Left lung (tissue), 10 donors: ENCODE results near the gene AICDA. TPM values are rescaled to one million over a fixed set of nuclear protein-coding genes. Genes with fewer than 3 reads are reported as not detected.
A peak's percentile ranks its signal among the peaks of the same experiment; 100 is the strongest.
"Not testable (repeated sequence)": the region's sequence is repeated elsewhere in the genome, so short reads cannot be mapped to it uniquely, and the experiment has no call there.

Source experiments
- ATAC-seq: fragments of 200-7000 bp; cut with Tn5 transposase; one replicate; pipeline ENCODE4 v1.9.1; 2020; ENCODE audit warnings: moderate library complexity
- DNase-seq, 4 donors: peaks; one replicate each; pipeline ENCODE4 v3.0.0-alpha.2; 2013 to 2020
- H3K27ac ChIP-seq, 2 donors: fragments of 200-600 bp; sonication (generic) in 1 of 2; one replicate each; pipeline versions ENCODE4 v1.5.0 to v1.8.0; 2020 to 2021
- H3K27me3 ChIP-seq, 2 donors: fragments of 200-600 bp; sonication (generic) in 1 of 2; one replicate each; pipeline versions ENCODE4 v1.5.0 to v1.8.0; 2020 to 2021
- H3K36me3 ChIP-seq, 2 donors: fragments of 200-600 bp; sonication (generic) in 1 of 2; one replicate each; pipeline versions ENCODE4 v1.5.0 to v1.8.0; 2020 to 2021
- H3K4me1 ChIP-seq, 2 donors: fragments of 200-600 bp; one replicate each; pipeline ENCODE4 v1.8.0; 2021
- H3K4me3 ChIP-seq, 2 donors: fragments of 200-600 bp; sonication (generic) in 1 of 2; one replicate each; pipeline versions ENCODE4 v1.5.0 to v1.8.0; 2020 to 2021; ENCODE audit warnings: mild to moderate bottlenecking in 1 of 2
- H3K9me3 ChIP-seq, 2 donors: fragments of 200-600 bp; sonication (generic) in 1 of 2; one replicate each; pipeline versions ENCODE4 v1.5.0 to v1.8.0; 2020 to 2021
- intact Hi-C, 2 donors: fragments of 100-400 bp; cut with DNase I; formaldehyde crosslinking; loops; one replicate each; pipeline versions ENCODE4 v1.11.2 to v1.14.2; 2022
- polyA plus RNA-seq, 6 donors: library from polyadenylated mRNA; unstranded; fragments of 120-200 nt; gene quantifications; one replicate each; pipeline ENCODE4 v1.2.1, GENCODE V29; 2013; ENCODE audit not compliant: insufficient read length in 6 of 6
- total RNA-seq, 2 donors: library from RNA; stranded (reverse); fragmentation: NEBNext Ultra II Directional; extraction: Animal tissue kit (Norgen Biotek cat#: 25700); gene quantifications; one replicate each; pipeline ENCODE4 v1.2.1, GENCODE V29; 2021
- TF ChIP-seq, protein P1 (sequence below), 2 donors: fragments of 200-600 bp; sonication (generic) in 1 of 2; IDR thresholded peaks; one replicate each; pipeline versions ENCODE4 v1.5.0 to v1.8.0; 2021; ENCODE audit warnings: antibody characterized with exemption in 2 of 2
- donor health status: DM: no; HTN: yes; CAD: no.
- donor health status: DM: no; HTN: no; CAD: no.

Gene AICDA
- total and polyA plus RNA-seq, 8 donors, result 0.04 to 0.24 (median 0.15) TPM; not detected in 3

GRCh38 chr12:8584004-8584403, 28.7 kb downstream of the AICDA start:
- H3K27ac ChIP-seq, result no peak overlapping the region

DNA sequence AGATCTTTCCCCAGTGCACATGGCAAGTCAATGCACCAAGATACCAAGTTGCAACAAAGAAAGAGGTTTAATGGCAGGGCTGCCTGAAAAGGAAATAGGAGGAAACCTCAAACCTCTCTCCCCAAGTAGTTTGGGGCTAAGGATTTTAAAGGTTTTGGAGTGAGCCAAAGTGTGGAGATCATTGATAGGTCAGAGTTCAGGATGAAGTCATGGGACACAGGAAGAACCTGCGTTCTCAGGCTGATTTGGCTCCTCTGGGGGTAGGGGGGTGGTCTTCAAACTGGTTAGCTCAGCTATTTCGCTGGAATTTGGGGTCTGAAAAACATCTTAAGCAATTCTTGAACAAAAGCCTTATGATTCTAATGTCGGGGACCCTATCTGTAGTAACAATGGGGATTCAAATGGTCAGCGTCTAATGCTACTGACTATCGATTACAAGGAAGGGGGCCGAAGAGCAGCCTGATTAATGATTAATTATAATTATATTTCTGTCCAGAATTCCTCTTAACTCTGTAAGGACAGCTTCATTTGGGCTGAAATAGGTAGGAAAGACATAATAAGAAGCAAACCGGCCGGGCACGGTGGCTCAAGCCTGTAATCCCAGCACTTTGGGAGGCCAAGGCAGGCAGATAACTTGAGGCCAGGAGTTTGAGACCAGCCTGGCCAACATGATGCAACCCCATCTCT, 31.4 kb downstream of the AICDA start:
- Histone ChIP-seq H3K4me3 (no peak overlapping the region), H3K27me3 (no peaks in the 10 kb centered on the region), H3K36me3 (no peaks in the 10 kb centered on the region), H3K27ac (no peak overlapping the region), H3K9me3 (no peaks in the 10 kb centered on the region), H3K4me1 (no peaks in the 10 kb centered on the region)
- intact Hi-C loops, result no loop called here
- no peak for ATAC-seq
- DNase-seq, result no peak
- TF ChIP-seq, protein P1, sequence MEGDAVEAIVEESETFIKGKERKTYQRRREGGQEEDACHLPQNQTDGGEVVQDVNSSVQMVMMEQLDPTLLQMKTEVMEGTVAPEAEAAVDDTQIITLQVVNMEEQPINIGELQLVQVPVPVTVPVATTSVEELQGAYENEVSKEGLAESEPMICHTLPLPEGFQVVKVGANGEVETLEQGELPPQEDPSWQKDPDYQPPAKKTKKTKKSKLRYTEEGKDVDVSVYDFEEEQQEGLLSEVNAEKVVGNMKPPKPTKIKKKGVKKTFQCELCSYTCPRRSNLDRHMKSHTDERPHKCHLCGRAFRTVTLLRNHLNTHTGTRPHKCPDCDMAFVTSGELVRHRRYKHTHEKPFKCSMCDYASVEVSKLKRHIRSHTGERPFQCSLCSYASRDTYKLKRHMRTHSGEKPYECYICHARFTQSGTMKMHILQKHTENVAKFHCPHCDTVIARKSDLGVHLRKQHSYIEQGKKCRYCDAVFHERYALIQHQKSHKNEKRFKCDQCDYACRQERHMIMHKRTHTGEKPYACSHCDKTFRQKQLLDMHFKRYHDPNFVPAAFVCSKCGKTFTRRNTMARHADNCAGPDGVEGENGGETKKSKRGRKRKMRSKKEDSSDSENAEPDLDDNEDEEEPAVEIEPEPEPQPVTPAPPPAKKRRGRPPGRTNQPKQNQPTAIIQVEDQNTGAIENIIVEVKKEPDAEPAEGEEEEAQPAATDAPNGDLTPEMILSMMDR (IDR thresholded peaks at IDR 0.05), result no peak

More at GRCh38 chr12:8584004-8584403, 28.7 kb downstream of the AICDA start:
- H3K27me3 ChIP-seq, result no peaks in the 10 kb centered on the region
- H3K4me1 ChIP-seq, result no peaks in the 10 kb centered on the region
- no peak overlapping the region for H3K4me3 ChIP-seq
- ATAC-seq (no peak), DNase-seq (no peak)
- no peaks in the 10 kb centered on the region for H3K36me3 ChIP-seq
- H3K9me3 ChIP-seq, result no peaks in the 10 kb centered on the region
- TF ChIP-seq, protein P1 (IDR thresholded peaks at IDR 0.05), result no peak
- intact Hi-C loops, result no loop called here

- TF ChIP-seq, protein P1 (IDR thresholded peaks at IDR 0.05), result no peak
- Histone ChIP-seq H3K36me3 (no peaks in the 10 kb centered on the region), H3K4me1 (peaks cover 0 to 5% of the 10 kb centered on the region in 2 donors), H3K27ac (no peak overlapping the region), H3K9me3 (no peaks in the 10 kb centered on the region), H3K4me3 (no peak overlapping the region), H3K27me3 (no peaks in the 10 kb centered on the region)
- intact Hi-C loops, result no loop called here
- DNase-seq, result no peak
- ATAC-seq, result no peak
Measured at GRCh38 chr12:8577879-8578278, 34.8 kb downstream of the AICDA start.

DNA sequence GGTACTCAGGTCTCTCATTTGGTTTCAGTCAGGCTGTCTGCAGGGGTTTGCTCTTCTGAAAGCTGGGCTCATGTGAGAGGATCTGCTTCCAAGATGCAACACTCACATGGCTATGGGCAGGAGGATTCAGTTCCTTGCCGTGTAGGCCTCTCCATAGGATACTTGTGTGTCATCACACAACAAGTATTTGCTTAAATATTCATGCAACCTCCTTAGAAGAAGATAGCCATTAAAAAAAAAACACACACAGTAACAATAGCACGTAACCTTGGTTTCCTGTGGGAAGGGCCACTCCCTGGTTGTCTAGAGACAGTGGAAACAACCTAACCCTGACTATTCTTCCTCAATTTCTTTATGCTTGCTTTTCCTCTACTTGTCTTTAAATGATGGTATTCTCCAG, 40.2 kb downstream of the AICDA start:
- peak; percentile 74 for ATAC-seq
- TF ChIP-seq, protein P1 (IDR thresholded peaks at IDR 0.05), result no peak
- no peaks in the 10 kb centered on the region for H3K36me3 ChIP-seq
- H3K4me3 ChIP-seq, result no peak overlapping the region
- DNase-seq, result no peak
- H3K9me3 ChIP-seq, result peaks cover 0 to 2% of the 10 kb centered on the region in 2 donors
- no peaks in the 10 kb centered on the region for H3K27me3 ChIP-seq
- peaks cover 0 to 18% of the 10 kb centered on the region in 2 donors for H3K4me1 ChIP-seq
- peak overlapping the region in 1 of 2 donors; percentile 72 for H3K27ac ChIP-seq
- intact Hi-C loops, result no loop called here

DNA sequence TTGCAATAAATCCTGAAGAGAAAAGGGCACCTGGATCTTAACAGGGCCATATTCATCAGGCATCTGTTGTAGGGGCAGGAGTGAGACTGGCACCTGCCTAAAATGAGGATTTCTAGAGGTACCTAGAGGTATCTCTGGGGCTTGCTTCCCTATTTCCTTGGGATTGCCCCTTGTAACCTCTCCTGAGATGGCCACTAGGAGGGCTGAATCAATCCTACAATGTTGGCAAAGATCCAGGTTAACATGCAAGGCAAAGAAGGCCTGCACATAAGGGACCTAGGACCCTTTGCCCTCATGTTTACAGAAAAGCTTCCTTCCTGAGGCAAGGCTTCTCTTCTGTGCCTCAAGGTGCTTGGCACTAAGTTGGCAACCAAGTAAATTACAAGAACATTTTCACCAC, 46.1 kb downstream of the AICDA start:
- TF ChIP-seq, protein P1 (IDR thresholded peaks at IDR 0.05), result no peak
- no peaks in the 10 kb centered on the region for H3K36me3 ChIP-seq
- intact Hi-C loops, result no loop called here
- no peaks in the 10 kb centered on the region for H3K27me3 ChIP-seq
- ATAC-seq (no peak), DNase-seq (no peak)
- H3K4me3 ChIP-seq, result peak overlapping the region in 1 of 2 donors; percentile 16
- H3K9me3 ChIP-seq, result peaks cover 0 to 12% of the 10 kb centered on the region in 2 donors
- H3K4me1 ChIP-seq, result peaks cover 0 to 12% of the 10 kb centered on the region in 2 donors
- H3K27ac ChIP-seq, result peak overlapping the region in 1 of 2 donors; percentile 86

DNA sequence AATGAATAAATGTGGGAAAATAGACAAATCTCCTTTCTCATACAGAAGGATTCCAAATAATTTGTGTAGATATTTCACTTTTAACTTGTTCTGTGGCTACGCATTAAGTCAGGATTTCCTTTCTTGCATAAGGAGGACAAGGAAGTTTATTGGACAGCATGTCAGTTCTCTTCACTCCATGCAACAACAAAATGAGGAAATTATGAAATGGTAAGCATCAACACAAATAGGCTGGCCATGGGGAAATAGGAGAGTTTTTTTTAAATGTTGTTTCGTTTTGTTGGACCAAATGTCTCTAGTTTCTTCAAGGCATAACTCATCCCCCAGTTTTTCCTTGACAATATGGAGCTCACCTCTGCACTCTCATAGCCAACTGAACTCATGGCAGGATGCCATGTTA, 46.6 kb downstream of the AICDA start:
- H3K36me3 ChIP-seq, intact Hi-C loops, DNase-seq, H3K27me3 ChIP-seq: not testable (repeated sequence)
- H3K9me3 ChIP-seq, result peaks cover 0 to 12% of the 10 kb centered on the region in 2 donors
- peaks cover 0 to 12% of the 10 kb centered on the region in 2 donors for H3K4me1 ChIP-seq
- peak overlapping the region in 1 of 2 donors; percentile 16 for H3K4me3 ChIP-seq
- peak overlapping the region in 1 of 2 donors; percentile 86 for H3K27ac ChIP-seq
- peak; percentile 52 for ATAC-seq
